Fibroblast of skin of left quadriceps (primary cell): ENCODE measurements around the gene ATMIN.

Experiments
- DNase-seq, 2 experiments: peaks; one replicate each; pipeline ENCODE4 v3.0.0-alpha.2; 2013; ENCODE audit warnings: low read depth in 2 of 2

Gene ATMIN

GRCh38 chr16:81005610-81006161 lies 30.0 kb upstream of the ATMIN start:
- no peak for DNase-seq

GRCh38 chr16:81006211-81006812 lies 29.3 kb upstream of the ATMIN start:
- no peak for DNase-seq

GRCh38 chr16:81006813-81007695 lies 28.6 kb upstream of the ATMIN start, which contains the start of the genes CENPN and CMC2:
Gene CENPN, plus strand, starts transcription at chr16:81007214. Its CDS starts 4,726 bp downstream, at chr16:81011940.
Gene CMC2, minus strand, starts transcription at chr16:81006885. Its CDS starts 9,491 bp downstream, at chr16:80997394.
- peak; percentile 98 to 99 for DNase-seq

- DNase-seq: no peak
These were observed 27.2 kb upstream of the ATMIN start for GRCh38 chr16:81008505-81008789.

GRCh38 chr16:81012974-81013373 lies 22.7 kb upstream of the ATMIN start:
- DNase-seq: no peak

- no peak for DNase-seq
These were observed 21.0 kb upstream of the ATMIN start for GRCh38 chr16:81014672-81015071.

GRCh38 chr16:81018496-81018895 lies 17.1 kb upstream of the ATMIN start:
- no peak for DNase-seq

- no peak for DNase-seq
These were observed 9.2 kb upstream of the ATMIN start for GRCh38 chr16:81026429-81026828.

GRCh38 chr16:81029930-81030604 lies 5.6 kb upstream of the ATMIN start:
- DNase-seq: no peak

GRCh38 chr16:81035975-81036750 lies 521 bp downstream of the ATMIN start:
- DNase-seq: no peak

- no peak for DNase-seq
These were observed 1.2 kb downstream of the ATMIN start for GRCh38 chr16:81036751-81037350.

- no peak for DNase-seq
These were observed 4.5 kb downstream of the ATMIN start for GRCh38 chr16:81040131-81040530.

GRCh38 chr16:81040842-81041241 lies 5.2 kb downstream of the ATMIN start:
- peak; percentile 27 to 32 for DNase-seq

GRCh38 chr16:81041696-81042095 lies 6.1 kb downstream of the ATMIN start:
- no peak for DNase-seq

- DNase-seq: no peak
These were observed 7.2 kb downstream of the ATMIN start for GRCh38 chr16:81042821-81043220.

- no peak for DNase-seq
These were observed 18.1 kb downstream of the ATMIN start for GRCh38 chr16:81053761-81054160.

GRCh38 chr16:81060576-81061306 lies 25.1 kb downstream of the ATMIN start:
- DNase-seq: no peak

- DNase-seq: no peak
These were observed 25.6 kb downstream of the ATMIN start for GRCh38 chr16:81061307-81061640.

GRCh38 chr16:81061871-81062608 lies 26.4 kb downstream of the ATMIN start:
- DNase-seq: no peak

- DNase-seq: no peak
These were observed 31.0 kb downstream of the ATMIN start for GRCh38 chr16:81066681-81067080.
